Stomach (tissue), 9 donors: ENCODE data around the gene APLNR. TPM values are rescaled to one million over a fixed set of nuclear protein-coding genes. Genes with fewer than 3 reads are reported as not detected.

ENCODE experiments used
- DNase-seq, 2 donors: peaks; one replicate each; pipeline versions ENCODE4 v3.0.0 to v3.0.0-alpha.2; 2013 to 2019
- H3K27ac ChIP-seq, 5 donors: fragments of 200-600 bp in 4 of 5; sonication (generic) in 4 of 5; one replicate each; pipeline ENCODE4 v1.5.1; 2013 to 2019; ENCODE audit warnings: mild to moderate bottlenecking in 1 of 5, moderate library complexity in 1 of 5
- H3K27me3 ChIP-seq, 3 donors: fragments of 200-600 bp; sonication (generic); one replicate each; pipeline ENCODE4 v1.5.1; 2017 to 2019; ENCODE audit warnings: mixed run types in 1 of 3
- H3K36me3 ChIP-seq, 4 donors: fragments of 200-600 bp; sonication (generic); 1 replicate in 3 of 4; 2 replicates in 1 of 4; pipeline ENCODE4 v1.5.1; 2016 to 2019
- H3K4me1 ChIP-seq, 4 donors: fragments of 200-600 bp; sonication (generic); one replicate each; pipeline ENCODE4 v1.5.1; 2016 to 2019
- H3K4me3 ChIP-seq, 4 donors: fragments of 200-600 bp; sonication (generic) in 3 of 4; one replicate each; pipeline ENCODE4 v1.5.1; 2016 to 2019; ENCODE audit warnings: mild to moderate bottlenecking in 1 of 4
- H3K9me3 ChIP-seq, 4 donors: fragments of 200-600 bp; sonication (generic); one replicate each; pipeline ENCODE4 v1.5.1; 2016 to 2019
- EP300 ChIP-seq: sonication (generic); formaldehyde crosslinking; IDR thresholded peaks from one replicate; pipeline ENCODE4 v1.6.1; 2017; ENCODE audit warnings: antibody characterized with exemption
- POLR2A ChIP-seq, 4 donors: fragments of 450-650 bp; IDR thresholded peaks; one replicate each; pipeline ENCODE4 v1.6.1; 2016; ENCODE audit warnings: antibody characterized with exemption in 4 of 4, control low read depth in 2 of 4, mild to moderate bottlenecking in 1 of 4, moderate library complexity in 1 of 4
- POLR2AphosphoS5 ChIP-seq, 3 donors: sonication (generic); formaldehyde crosslinking; IDR thresholded peaks; one replicate each; pipeline ENCODE4 v1.6.1; 2016; ENCODE audit warnings: antibody characterized with exemption in 3 of 3
- WGBS, 5 donors: extraction: QIAGEN DNeasy Blood & Tissue Kit in 3 of 5; methylation state at CpG; one replicate each; pipeline versions ENCODE4 v1.1.5 to v1.1.7; 2013 to 2018; 5-methylcytosine and 5-hydroxymethylcytosine counted together
- intact Hi-C: fragments of 100-400 bp; cut with DNase I; formaldehyde crosslinking; loops from one replicate; pipeline ENCODE4 v1.15.1; 2023; ENCODE audit warnings: low total_unique reads
- polyA plus RNA-seq, 3 donors: library from polyadenylated mRNA; stranded (reverse); fragments of 200-250 nt; gene quantifications; one replicate each; pipeline ENCODE4 v1.2.3, GENCODE V29; 2013
- total RNA-seq, 5 donors: library from RNA; depleted of rRNA; stranded (reverse); fragments of >200 nt; gene quantifications; one replicate each; pipeline versions ENCODE4 v1.1.0 to v1.2.3, GENCODE V29; 2014 to 2016
- TF ChIP-seq, protein P1 (sequence below), 7 experiments: fragments of 450-650 bp in 4 of 7; fragments of 200-600 bp in 3 of 7; sonication (generic) in 3 of 7; IDR thresholded peaks; one replicate each; pipeline ENCODE4 v1.5.1; 2016 to 2019; ENCODE audit warnings: antibody characterized with exemption in 7 of 7, control low read depth in 2 of 7, mild to moderate bottlenecking in 1 of 7
- donor health status: healthy with polysubstance abuse.
- donor health status: Bipolar disorder and iron deficiency.
- donor health status: healthy.

Gene APLNR
- total and polyA plus RNA-seq, 8 donors = 0.43 to 12.1 (median 1.7) TPM; not detected in 2

DNA sequence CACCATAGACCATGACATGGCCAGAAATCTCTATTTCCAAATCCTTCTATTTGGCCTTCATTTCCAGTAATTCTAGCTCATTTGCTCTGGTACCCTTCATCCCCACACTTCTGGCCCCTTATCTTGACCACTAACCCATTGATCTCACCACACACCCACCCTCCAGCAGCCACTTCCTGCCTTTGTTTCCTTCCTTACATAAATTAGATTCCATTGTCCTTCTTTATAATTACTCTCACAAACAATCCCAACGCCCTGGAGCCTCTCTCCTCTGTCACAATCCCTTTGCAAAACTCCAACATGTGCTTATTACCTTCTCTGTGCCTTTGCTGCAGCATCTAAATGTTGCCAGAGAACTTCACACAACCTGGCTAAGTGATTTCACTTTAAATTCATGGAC is 14.8 kb downstream of the APLNR start:
- H3K9me3 ChIP-seq = no peaks in the 10 kb centered on the region
- H3K4me1 ChIP-seq = no peaks in the 10 kb centered on the region
- peaks cover 0 to 11% (median 0%) of the 10 kb centered on the region in 3 donors for H3K27me3 ChIP-seq
- H3K36me3 ChIP-seq = no peaks in the 10 kb centered on the region
- DNase-seq = no peak
- TF ChIP-seq POLR2AphosphoS5 (IDR thresholded peaks at IDR 0.05) (no peak), EP300 (no peak), POLR2A (IDR thresholded peaks at IDR 0.05) (no peak)
- TF ChIP-seq, protein P1, sequence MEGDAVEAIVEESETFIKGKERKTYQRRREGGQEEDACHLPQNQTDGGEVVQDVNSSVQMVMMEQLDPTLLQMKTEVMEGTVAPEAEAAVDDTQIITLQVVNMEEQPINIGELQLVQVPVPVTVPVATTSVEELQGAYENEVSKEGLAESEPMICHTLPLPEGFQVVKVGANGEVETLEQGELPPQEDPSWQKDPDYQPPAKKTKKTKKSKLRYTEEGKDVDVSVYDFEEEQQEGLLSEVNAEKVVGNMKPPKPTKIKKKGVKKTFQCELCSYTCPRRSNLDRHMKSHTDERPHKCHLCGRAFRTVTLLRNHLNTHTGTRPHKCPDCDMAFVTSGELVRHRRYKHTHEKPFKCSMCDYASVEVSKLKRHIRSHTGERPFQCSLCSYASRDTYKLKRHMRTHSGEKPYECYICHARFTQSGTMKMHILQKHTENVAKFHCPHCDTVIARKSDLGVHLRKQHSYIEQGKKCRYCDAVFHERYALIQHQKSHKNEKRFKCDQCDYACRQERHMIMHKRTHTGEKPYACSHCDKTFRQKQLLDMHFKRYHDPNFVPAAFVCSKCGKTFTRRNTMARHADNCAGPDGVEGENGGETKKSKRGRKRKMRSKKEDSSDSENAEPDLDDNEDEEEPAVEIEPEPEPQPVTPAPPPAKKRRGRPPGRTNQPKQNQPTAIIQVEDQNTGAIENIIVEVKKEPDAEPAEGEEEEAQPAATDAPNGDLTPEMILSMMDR (IDR thresholded peaks at IDR 0.05) = no peak
- 19 to 38% (median 34%) methylated on average over 1 of the region's 1 CpG for WGBS, 5 donors
- H3K27ac ChIP-seq = no peak overlapping the region
- intact Hi-C loops = no loop called here
- H3K4me3 ChIP-seq = no peak overlapping the region

DNA sequence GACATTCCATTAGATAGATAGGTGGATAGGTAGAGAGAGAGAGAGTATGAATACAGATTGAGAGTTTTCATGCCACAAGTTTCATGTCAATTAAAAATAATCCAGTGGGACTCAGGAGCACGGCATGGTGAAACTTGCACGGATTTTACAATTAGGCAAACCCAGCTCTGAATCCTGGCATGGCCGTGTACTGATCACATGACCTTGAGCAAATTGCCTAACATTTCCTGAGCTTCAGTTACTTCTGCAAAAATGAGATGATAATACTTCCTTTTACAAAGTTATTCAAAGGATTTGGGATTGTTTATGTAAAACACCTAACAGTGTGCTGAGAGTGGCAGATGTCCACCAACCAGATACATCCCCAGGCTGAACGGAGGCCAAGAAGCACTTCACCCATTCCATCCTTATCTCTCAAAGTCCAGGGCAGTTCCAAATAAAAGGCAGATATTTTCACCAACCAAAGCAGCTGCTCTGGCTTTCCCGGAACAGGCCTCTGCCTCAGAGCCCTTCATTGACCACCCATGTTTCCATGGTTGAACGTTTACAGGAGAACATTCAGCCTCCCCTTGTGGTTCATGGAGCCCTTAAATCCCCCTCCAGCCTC is 17.9 kb downstream of the APLNR start:
- 45 to 59% (median 48%) methylated on average over 6 of the region's 6 CpGs for WGBS, 5 donors
- intact Hi-C loops = no loop called here
- Histone ChIP-seq H3K9me3 (no peaks in the 10 kb centered on the region), H3K36me3 (no peaks in the 10 kb centered on the region), H3K27ac (no peak overlapping the region), H3K4me1 (peaks cover 0 to 13% (median 3%) of the 10 kb centered on the region in 4 donors), H3K27me3 (peaks cover 0 to 11% (median 0%) of the 10 kb centered on the region in 3 donors), H3K4me3 (no peak overlapping the region)
- TF ChIP-seq, protein P1 (IDR thresholded peaks at IDR 0.05) = no peak
- no peak for TF ChIP-seq EP300
- TF ChIP-seq POLR2AphosphoS5 (IDR thresholded peaks at IDR 0.05) = no peak
- TF ChIP-seq POLR2A (IDR thresholded peaks at IDR 0.05) = no peak
- DNase-seq = no peak

DNA sequence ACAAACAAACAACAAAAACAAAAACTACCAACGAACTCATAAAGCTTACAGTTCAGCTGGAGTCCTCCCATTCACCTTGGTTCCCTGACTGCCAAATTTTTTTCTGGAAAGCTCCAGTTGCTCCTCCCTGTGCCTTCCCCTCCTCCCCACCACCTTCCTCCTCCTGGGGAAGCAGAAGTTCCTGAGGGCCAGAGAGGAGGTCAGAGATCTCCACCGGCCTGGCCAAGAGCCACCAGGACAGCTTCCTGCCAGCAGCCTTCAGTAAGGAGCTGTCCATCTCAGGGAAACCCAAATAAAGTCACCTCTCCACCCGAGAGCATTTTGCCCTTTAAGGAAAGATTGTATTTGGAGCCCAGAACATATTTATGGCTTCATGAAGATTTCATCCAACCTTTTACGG is 20.0 kb downstream of the APLNR start:
- Histone ChIP-seq H3K9me3 (no peaks in the 10 kb centered on the region), H3K4me3 (no peak overlapping the region), H3K4me1 (peaks cover 6 to 27% (median 10%) of the 10 kb centered on the region in 4 donors), H3K27me3 (no peaks in the 10 kb centered on the region), H3K27ac (no peak overlapping the region), H3K36me3 (no peaks in the 10 kb centered on the region)
- TF ChIP-seq POLR2A (IDR thresholded peaks at IDR 0.05) (no peak), POLR2AphosphoS5 (IDR thresholded peaks at IDR 0.05) (no peak), EP300 (no peak)
- TF ChIP-seq, protein P1 (IDR thresholded peaks at IDR 0.05) = no peak
- DNase-seq = no peak
- 47 to 57% (median 50%) methylated on average over 3 to 4 of the region's 4 CpGs for WGBS, 5 donors
- intact Hi-C loops = no loop called here

DNA sequence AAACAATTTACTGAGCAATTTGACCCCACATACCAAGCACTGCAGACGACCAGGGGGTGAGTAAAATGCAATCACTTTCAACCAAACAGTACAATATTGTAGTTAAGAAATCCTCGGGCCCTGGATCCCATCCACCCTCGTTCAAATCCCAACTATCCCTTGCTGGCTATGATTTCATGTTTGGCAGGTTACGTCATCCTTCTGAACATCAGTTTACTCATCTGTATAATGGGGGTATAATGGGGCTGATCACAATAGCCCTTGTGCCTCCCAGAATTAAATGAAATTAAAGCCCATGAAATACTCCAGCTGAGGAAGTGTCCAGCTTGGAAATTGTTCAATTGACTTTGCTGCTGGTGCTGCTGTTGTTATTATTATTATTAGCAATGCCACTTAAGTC is 20.6 kb downstream of the APLNR start:
- Histone ChIP-seq H3K9me3 (no peaks in the 10 kb centered on the region), H3K27ac (no peak overlapping the region), H3K36me3 (no peaks in the 10 kb centered on the region), H3K4me3 (no peak overlapping the region), H3K27me3 (no peaks in the 10 kb centered on the region), H3K4me1 (peaks cover 6 to 27% (median 10%) of the 10 kb centered on the region in 4 donors)
- WGBS, 5 donors = 65 to 74% (median 67%) methylated on average over 4 of the region's 4 CpGs
- DNase-seq = no peak
- TF ChIP-seq EP300 = no peak
- TF ChIP-seq, protein P1 (IDR thresholded peaks at IDR 0.05) = no peak
- TF ChIP-seq POLR2A (IDR thresholded peaks at IDR 0.05) = no peak
- no peak for TF ChIP-seq POLR2AphosphoS5 (IDR thresholded peaks at IDR 0.05)
- intact Hi-C loops = no loop called here
